NCI-H2081 treated with DMSO at 0.1 percent for 48 hours (cell line): ENCODE measurements around the gene NODAL.

Experiments used
- DNase-seq: peaks from one replicate; lab custom pipeline; 2025; lab: John Stamatoyannopoulos, UW

The NODAL gene

DNA sequence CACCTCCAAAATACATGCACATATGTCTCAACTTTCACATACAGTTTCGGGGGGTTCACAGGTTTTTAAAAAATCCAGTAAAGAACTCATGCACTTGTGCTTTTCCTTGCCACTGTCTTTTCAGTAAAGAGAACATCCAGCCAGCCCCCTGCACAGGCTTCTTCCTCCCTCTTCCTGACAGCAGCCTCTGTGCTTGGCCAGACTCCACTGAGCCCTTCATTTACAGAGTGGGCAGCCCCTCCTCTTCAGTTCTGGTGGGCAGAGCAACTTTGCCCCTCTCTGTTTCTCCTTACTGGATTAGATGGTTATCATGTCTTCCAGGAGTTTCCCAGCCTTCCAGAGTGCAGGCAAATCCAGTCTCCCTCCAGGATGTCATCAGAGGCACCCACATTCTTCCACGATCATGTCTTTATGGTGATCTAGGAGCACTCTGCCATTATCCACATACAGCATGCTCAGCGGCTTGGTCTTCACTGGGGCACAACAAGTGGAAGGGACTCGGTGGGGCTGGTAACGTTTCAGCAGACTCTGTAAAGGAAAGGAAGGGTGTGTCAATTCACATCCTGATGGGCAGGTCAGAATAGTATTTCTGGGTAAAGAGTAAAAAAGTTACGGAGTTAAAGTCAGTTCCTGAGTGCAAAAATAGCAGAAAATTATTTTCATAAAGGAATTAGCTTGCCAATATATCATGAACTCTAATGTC is 8.8 kb downstream of the NODAL start:
- DNase-seq: no peak

DNA sequence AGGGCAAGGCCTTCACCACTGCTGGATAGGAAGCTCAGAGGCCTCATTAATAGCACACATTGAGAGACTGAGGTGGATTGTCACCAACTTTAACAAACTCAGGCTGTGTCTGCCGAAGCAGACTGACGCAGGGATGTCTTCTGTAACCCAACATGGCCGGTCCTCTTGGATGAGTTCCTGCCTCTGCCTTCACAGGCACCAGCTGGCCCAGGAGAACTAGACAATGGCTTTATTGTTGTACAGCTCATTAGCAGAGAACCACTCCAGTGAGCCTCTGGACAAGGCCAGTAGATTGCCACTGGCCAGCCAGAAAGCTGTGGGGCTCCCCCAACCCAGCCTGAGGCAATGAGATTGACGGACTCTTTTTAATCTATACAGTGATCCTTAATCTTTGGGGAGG is 9.4 kb downstream of the NODAL start:
- no peak for DNase-seq

DNA sequence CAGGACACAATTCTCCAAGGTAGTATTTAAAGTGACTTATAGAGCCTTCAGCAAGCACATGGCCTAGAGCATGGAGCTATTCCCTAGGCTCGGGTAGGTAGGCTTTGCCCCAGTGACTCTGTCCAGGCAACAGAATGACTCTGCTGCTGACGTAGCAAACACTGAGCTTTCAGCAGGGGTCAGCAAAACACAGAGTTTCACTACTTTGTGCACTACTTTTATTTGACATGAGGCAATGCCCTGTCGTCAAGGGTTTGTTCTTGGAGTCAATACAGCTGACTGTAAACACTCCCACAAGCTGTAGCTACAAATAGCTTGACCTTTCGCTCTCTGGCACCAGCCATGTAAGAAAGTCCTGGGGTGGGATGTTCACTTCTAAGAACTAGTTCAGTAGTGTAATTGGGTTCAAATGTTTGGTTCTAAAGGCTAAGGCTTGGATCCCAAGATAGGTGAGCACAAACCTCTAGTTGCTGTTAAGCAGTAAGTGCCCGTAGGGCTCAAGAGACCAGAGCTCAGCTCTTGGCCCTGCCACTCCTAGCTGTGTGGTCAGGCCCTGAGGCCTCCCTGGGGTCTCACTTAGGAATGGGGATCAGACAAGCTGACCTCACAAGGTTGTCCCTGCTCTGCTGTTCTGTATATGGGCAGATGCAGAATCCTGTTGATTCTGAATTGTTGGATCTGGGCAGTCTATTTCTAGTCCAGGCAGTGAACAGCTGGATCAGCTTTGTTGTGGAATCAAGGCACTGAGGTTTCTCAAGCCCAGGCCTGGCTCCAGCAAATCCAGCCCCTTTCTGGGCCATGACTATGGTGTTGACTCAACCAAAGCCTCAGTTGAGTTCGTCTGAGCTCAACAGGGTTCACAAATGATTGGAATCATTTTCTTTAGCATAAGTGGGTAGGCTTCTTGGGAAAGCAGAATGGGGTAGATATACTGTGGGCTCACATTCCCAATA is 10.7 kb downstream of the NODAL start:
- no peak for DNase-seq

DNA sequence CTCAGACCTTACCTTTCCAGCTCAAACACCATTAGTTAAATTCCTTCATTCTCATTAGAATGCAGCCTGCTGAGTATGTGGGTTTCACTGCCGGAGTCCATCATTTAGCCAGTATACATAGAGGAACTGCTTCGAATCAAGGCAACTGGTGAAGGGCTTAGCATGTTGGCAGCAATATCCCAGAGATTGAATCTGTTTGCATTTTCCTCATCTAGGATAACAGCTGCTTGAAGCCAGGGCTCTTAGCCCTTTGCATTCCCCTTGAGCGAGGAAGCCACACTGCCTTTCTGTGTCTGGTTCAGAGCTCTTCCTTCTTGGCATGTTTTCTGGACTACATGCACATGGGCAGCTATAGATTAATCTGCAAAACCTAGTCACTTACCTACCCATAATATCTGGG is 14.7 kb downstream of the NODAL start:
- DNase-seq: no peak

DNA sequence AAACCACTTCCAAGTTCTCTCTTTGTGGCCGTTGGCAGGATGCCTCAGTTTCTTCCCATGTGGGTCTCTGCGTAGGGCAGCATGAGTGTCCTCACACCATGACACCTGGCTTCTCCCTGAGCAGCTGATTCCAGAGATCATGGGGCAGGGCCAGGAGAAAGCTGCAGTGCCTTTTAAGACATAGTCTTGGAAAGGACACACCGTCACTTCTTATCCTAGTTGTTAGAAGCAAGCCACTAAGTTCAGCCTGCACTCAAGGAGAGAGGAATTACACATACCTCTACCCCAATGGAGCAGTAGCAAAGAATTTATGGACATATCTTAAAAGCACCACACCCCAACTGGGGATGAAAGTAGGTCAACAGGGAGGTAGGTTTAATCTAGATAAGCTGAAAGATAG is 16.4 kb downstream of the NODAL start:
- DNase-seq: no peak

DNA sequence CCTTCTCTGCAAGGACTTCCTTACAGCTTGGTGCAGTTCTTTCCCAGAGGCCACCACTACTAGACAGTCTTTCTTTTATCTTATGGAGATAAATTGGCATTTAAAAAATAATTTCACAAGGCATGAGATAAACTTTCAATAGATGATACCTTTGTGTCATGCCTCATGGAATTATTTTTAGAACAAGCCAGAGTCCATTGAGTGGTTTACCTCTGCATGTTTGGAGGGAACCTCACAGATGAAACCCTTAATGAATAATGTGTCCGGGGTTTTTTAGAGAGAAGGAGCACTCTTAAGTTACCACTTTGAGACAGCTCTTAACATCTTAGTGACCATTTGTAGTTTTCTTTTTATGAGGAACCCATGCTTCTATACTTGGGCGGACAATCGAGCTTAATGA is 17.2 kb downstream of the NODAL start:
- no peak for DNase-seq

DNA sequence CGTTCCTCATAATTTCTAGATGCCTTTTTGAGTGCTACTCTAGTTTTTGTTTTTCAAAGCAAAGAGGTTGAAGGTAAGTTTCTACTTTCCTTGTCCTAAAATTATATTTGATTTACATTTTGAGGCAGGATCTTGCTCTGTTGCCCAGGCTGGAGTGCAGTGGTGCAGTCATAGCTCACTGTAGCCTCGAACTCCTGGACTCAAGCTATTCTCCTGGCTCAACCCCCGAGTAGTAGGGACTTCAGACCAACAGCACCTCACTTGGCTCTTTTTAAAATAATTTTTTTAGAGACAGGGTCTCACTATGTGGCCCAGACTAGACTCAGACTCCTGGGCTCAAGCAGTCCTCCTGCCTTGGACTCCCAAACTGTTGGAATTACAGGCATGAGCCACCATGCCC is 22.8 kb downstream of the NODAL start:
- no peak for DNase-seq

DNA sequence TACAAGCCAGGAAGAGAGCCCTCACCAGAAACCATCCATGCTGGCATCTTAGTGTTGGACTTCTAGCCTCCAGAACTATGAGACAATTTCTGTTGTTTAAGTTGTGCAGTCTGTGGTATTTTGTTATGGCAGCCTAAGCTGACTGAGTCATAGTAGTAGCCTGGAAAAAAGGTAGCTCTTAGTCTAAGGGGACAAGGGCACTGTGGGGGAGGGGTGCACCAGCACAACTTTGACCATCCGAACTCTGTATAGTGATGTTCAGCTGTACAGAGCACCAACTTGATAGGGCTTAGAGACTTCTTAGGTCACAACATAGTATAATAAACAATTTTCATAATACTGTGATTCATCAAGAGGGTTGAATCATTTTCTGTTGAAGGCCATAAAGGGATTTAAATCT is 23.3 kb downstream of the NODAL start:
- no peak for DNase-seq

DNA sequence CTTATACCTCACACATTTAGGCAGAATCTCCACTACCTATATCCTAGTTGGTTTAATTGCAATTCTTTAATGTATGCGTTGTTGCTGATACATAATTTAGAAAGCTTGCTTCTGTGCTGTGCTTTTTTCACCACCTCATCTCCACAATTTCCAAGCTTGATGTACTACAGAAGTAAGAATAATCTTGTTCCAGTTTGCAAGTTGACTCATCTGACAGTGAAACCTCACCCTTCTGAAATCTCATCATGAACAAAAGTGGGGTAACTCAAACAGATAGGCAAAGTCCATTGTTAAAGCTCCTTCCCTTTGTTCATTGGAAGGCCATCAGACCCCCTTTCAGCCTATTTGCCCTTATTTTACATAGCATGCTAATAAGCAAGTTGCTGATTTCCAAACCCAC is 23.9 kb downstream of the NODAL start:
- no peak for DNase-seq

DNA sequence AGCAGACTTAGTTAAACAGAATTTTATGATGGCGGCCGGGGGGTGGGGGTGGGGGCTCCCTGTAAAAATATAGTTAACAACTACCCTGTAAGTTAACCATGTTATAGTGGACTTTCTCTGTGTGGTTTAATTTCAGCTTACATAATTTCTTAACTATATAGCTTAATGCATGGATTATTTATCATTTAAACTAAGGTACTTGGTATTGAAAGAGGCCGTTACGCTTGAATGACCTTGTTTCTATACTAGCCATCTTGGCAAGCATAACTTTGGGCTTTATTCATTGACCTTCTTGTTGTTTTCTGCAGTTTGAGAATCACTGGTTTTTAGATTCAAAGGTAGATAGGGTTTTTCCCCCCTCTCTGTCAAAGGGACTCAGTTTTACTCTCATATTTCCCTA is 29.1 kb downstream of the NODAL start:
- no peak for DNase-seq

DNA sequence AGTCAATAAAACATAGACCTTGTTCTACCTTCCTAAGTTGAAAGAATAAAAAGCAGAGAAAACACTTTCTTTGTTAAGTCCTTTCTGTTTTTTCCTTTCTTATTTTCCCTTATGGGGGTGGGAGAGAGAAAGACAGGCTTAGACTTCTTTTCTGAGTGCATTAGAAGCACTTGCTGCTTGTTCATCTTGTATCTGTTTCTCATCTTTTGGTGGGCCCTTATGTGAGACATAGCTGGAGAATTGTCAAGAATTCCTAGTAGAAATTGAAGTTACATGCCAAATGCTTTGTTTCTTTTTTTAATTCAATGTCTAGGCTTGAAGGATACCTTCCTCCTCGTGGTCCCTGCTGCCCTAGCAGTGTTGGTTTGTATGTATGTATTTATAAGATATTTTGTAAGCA is 30.9 kb downstream of the NODAL start:
- no peak for DNase-seq

DNA sequence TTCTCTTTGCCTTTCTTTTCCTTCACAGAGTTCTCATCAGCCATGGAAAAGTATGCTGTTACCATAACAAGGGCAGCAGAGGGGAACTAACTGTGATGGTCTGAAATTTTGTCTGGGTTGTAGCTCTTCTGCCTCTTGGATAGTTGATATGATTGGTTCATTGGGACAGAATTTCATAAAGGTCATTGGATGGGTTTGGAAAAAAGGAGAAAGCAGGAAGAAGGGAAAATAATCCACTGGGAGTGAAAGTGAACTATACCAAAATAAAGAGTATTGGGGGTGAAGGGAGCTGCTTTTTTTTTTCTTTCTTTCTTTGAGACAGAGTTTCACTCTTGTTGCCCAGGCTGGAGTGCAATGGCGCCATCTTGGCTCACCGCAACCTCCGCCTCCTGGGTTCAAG is 31.7 kb downstream of the NODAL start:
- DNase-seq: no peak

DNA sequence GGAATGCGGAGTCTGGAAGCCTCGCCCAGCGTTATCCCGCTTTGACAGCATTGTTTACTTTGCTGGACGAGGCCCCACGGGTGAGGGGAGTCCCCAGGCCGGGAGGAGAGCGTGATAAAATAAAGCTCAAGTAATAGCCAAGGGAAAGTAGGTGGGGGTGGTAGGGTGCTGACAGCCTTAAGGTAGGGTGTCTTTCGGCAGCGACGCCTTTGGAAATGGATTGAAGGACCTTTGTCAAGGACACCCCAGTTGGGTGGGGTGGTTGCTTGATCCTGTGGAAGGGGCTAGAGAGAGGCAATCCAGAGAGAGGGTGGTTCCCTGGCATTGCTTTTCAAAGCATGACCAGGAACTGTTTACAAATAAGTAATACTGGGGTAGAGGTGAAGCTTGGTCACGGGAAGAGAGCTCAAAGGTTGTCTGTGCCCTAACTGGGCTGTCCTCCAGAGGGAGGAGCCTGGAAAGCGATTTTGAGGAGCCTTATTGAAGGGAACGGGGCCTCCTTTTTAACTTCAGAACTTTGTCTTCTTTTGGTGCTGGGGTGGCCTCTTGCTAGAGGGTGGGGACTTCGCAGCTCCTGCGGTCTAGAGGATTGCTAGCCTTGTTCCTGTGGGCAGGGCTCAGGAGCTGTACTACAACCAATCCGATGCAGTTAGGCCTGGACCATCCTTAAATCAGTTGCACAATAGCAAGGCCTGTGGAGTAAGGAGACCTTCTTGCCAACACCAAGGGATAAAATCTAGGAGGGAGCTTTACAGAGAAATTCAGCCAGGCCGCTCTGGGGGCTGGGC is 36.2 kb downstream of the NODAL start:
- DNase-seq: no peak

DNA sequence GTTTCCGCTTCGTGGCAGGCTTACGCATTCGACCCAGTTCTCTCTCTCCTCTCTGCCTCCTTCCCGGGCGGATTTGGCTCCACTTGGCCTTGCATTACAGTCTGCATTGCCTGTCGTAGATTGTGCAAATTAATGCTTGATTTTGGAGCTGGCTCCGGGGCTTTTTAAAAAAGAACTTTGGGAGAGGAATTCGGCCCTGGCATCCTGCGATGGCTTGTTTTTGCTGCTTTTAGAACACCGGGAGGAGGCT is 36.8 kb downstream of the NODAL start:
- no peak for DNase-seq

DNA sequence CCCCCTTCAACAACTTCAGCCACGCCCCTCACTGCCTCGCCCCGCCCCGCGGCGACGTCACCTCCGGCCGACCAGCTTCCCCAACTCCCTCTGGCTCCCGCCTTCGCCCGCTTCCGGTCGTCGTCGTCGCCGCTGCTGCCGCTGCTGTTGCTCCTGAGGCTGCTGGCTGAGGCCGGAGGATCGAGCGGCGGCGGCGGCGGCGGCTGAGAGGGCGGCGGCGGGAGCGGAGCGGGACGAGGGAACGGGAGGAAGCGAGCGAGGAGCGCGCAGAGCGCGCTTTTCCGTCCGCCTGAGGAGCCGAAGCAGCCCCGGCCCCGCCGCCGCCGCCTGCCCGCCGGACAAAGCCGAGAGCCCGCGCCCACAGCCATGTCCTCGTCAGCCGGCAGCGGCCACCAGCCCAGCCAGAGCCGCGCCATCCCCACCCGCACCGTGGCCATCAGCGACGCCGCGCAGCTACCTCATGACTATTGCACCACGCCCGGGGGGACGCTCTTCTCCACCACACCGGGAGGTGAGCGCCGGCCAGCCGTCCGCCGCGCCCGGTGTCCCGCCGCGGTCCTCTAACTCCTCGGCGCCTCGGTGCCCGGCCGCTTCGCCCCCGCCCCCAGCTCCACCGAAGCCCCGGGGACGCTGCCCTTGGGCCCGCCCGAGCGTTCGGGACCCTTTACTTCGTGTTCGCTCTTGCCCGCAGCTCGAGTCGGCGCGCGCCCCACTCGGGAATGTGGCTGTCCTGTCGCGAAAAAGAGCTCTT is 37.3 kb downstream of the NODAL start, which contains the start of gene EIF4EBP2:
EIF4EBP2 (plus strand) TSS at position 110 of the 751 bp plus-strand sequence; CDS start at position 367, 257 bp downstream.
- DNase-seq: peak; percentile 43

DNA sequence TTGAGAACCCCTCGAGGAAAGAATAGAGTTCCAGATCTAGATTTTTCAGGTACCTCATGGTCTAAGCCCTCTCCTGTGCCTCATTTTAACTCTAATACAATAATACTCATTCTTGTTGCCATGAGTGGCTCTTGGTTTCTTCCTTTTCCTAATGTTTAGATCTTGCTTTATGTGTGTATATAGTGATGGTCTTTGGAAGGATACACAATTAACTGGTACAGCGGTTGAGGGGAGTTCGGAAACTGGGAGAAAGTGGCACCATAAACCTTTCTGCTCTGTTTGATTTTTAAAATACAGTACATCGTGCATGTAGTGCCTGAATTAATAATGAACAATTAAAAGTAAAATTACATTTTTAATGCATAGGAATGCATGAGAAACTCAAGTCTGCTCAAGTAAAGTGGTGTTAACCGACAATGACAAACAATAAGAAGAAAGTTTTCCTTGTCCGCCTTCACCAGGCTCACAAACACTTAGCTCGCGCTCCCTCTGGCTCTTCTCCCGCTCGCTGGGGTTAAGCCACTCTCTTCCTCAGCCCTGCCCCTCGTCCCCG is 37.9 kb downstream of the NODAL start:
- no peak for DNase-seq

DNA sequence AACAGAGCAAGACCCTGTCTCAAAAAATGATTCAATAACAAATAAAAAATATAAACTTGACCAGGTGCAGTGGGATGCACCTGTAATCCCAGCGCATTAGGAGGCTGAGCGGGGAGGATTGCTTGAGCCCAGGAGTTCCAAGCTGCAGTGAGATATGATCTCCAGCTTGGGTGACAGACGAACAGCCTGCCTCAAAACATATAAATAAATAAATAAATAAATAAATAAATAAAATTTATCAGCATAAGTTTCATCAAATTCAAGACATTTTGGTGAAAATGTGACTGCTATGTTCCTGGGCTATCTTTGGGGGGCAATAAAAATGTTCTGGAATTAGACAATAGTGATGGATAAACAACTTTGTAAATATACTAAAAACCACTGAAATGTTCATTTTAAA is 42.3 kb downstream of the NODAL start:
- no peak for DNase-seq

DNA sequence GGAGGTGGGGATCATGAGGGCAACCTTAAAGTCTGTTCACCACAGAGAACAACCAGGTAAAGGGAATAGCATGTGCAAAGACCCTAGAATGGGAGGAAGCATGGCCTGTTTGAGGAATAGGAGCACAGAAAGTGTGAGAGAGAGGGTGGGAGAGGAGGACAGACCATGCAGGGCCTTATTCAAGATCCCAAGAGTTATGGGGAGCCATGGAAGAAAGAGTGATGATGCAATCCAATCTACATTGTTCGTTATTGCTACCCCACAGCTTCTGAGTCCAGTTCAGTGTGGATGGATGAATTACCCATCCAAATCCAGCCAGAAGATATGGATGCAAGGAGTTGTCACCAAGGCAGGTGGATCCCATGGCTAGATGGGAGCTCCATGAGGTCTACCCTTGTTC is 45.3 kb downstream of the NODAL start:
- no peak for DNase-seq

DNA sequence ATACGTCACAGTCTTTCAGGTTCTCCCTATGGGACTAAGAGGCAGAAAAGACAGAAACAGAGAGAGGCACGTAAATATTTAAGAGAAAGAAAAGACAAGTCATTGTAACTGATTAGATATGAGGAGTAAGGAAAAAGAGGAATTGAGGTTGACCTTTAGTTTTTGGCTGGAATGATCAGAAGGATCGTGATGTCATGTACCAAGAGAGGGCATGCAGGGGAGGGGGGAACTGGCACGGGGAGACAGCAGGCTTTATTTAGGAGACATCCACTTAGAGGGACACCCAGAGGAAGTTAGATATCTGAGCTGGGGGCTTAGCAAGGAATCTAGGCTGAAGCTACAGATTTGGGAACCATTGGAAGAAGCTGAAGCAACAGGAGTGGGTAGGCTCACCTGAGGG is 49.8 kb downstream of the NODAL start:
- DNase-seq: no peak
